ENCODE results near the gene RNF13.

RNF13 gene

DNA sequence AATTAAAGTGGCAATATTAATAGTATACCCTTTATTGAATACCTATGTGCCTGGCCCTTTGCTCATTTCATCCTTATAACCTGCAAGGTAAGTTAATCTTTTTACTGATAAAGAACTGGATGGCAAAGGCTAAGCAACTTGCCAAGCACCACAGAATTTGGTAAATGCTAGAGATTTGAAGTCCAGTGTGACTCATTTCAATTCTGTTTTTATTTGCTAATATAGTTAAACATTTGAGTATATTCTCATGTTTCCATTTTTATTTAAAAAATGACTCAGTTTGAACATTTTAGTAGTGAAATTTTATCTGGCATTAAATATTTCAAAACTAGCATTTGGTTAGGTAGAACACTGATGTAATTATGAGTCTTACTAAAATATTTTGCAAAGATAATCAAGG lies 146.4 kb downstream of the RNF13 start:
- H3K27me3 ChIP-seq (ENCODE audit: control insufficient read depth in 2 of 2, insufficient read depth in 2 of 2, low read length in 2 of 2) = no peaks in the 10 kb centered on the region
- H3K4me3 ChIP-seq (ENCODE audit: low read length in 2 of 2) = no peak overlapping the region
- peaks cover 0 to 4% of the 10 kb centered on the region in 2 donors for H3K4me1 ChIP-seq (ENCODE audit: control insufficient read depth in 2 of 2, insufficient read depth in 2 of 2, low read length in 2 of 2)
- peaks cover 0 to 2% of the 10 kb centered on the region in 2 donors for H3K36me3 ChIP-seq (ENCODE audit: control insufficient read depth in 2 of 2, insufficient read depth in 2 of 2, low read length in 2 of 2)
- H3K9me3 ChIP-seq (ENCODE audit: control insufficient read depth in 2 of 2, low read length in 2 of 2) = no peaks in the 10 kb centered on the region
- H3K27ac ChIP-seq (ENCODE audit: low read depth in 2 of 2, low read length in 2 of 2) = no peak overlapping the region
- H3K9ac ChIP-seq (ENCODE audit: low read depth in 1 of 2, low read length in 2 of 2) = no peak overlapping the region

DNA sequence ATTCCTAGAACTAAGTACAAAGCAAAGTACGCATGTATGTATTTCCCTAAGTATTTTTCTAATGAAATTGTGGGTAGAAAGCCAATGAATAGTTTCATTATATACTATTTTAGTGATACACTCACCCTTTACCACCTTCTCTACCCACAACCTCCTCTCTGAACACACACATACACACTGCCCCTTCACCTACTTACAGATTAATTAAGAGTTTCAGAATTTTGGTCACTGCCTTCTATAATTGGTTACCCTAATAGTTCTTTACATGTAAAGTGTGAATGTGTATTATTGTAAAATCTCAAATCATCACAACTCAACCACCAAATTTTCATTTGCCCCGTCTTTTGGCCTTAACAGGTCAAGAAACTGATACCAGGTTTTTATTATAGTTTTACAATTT lies 150.5 kb downstream of the RNF13 start:
- H3K4me1 ChIP-seq (ENCODE audit: control insufficient read depth in 2 of 2, insufficient read depth in 2 of 2, low read length in 2 of 2) = peaks cover 0 to 5% of the 10 kb centered on the region in 2 donors
- no peak overlapping the region for H3K4me3 ChIP-seq (ENCODE audit: low read length in 2 of 2)

DNA sequence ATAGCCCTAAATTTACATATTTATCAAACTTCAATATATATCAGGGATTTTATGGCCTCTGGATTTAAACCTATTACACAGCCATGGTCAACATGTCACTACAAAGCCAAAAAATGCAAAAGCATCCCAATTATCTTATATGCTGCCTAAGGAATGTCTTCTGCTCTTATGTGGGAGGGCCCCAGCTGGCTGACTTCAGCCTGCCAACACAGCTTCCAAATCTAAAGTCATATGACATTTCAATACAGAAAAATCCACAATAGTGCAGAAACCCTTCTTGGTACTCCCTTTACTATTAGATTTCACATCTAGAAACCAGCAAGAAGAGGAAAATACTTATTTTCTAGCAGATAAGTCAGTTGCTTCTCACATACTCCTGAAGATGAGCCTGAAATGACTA lies 151.3 kb downstream of the RNF13 start:
- no peaks in the 10 kb centered on the region for H3K27me3 ChIP-seq (ENCODE audit: control insufficient read depth in 2 of 2, insufficient read depth in 2 of 2, low read length in 2 of 2)
- no peak overlapping the region for H3K9ac ChIP-seq (ENCODE audit: low read depth in 1 of 2, low read length in 2 of 2)
- no peaks in the 10 kb centered on the region for H3K9me3 ChIP-seq (ENCODE audit: control insufficient read depth in 2 of 2, low read length in 2 of 2)
- no peak overlapping the region for H3K27ac ChIP-seq (ENCODE audit: low read depth in 2 of 2, low read length in 2 of 2)
- no peak overlapping the region for H3K4me3 ChIP-seq (ENCODE audit: low read length in 2 of 2)
- peaks cover 0 to 9% of the 10 kb centered on the region in 2 donors for H3K4me1 ChIP-seq (ENCODE audit: control insufficient read depth in 2 of 2, insufficient read depth in 2 of 2, low read length in 2 of 2)
- peaks cover 0 to 5% of the 10 kb centered on the region in 2 donors for H3K36me3 ChIP-seq (ENCODE audit: control insufficient read depth in 2 of 2, insufficient read depth in 2 of 2, low read length in 2 of 2)

More for the DNA sequence above, 150.5 kb downstream of the RNF13 start:
- peaks cover 0 to 5% of the 10 kb centered on the region in 2 donors for H3K36me3 ChIP-seq (ENCODE audit: control insufficient read depth in 2 of 2, insufficient read depth in 2 of 2, low read length in 2 of 2)
- H3K9ac ChIP-seq (ENCODE audit: low read depth in 1 of 2, low read length in 2 of 2) = no peak overlapping the region
- no peaks in the 10 kb centered on the region for H3K27me3 ChIP-seq (ENCODE audit: control insufficient read depth in 2 of 2, insufficient read depth in 2 of 2, low read length in 2 of 2)
- no peaks in the 10 kb centered on the region for H3K9me3 ChIP-seq (ENCODE audit: control insufficient read depth in 2 of 2, low read length in 2 of 2)
- no peak overlapping the region for H3K27ac ChIP-seq (ENCODE audit: low read depth in 2 of 2, low read length in 2 of 2)

DNA sequence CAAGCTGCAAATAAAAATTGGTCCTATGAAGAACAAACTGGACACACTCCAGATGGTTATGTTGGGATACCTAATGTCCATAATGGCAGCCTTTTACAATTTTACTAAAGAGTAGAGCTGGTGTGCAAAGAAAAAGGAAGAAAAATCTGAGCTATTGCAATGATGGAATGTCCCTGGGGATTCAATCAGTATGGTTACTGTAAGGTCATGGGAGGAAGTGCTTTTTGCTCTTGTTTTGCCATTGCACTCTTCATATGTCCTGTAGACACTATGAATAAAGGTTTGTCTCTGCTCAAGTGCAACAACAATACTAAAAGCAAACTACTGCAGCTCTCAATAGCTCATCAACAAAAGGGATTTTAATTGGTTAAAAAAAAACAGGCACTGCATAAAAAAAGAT lies 152.3 kb downstream of the RNF13 start:
- Histone ChIP-seq H3K4me3 (ENCODE audit: low read length in 2 of 2) (no peak overlapping the region), H3K9me3 (ENCODE audit: control insufficient read depth in 2 of 2, low read length in 2 of 2) (no peaks in the 10 kb centered on the region), H3K36me3 (ENCODE audit: control insufficient read depth in 2 of 2, insufficient read depth in 2 of 2, low read length in 2 of 2) (peaks cover 0 to 5% of the 10 kb centered on the region in 2 donors), H3K4me1 (ENCODE audit: control insufficient read depth in 2 of 2, insufficient read depth in 2 of 2, low read length in 2 of 2) (peaks cover 0 to 13% of the 10 kb centered on the region in 2 donors), H3K9ac (ENCODE audit: low read depth in 1 of 2, low read length in 2 of 2) (no peak overlapping the region), H3K27ac (ENCODE audit: low read depth in 2 of 2, low read length in 2 of 2) (no peak overlapping the region), H3K27me3 (ENCODE audit: control insufficient read depth in 2 of 2, insufficient read depth in 2 of 2, low read length in 2 of 2) (no peaks in the 10 kb centered on the region)

DNA sequence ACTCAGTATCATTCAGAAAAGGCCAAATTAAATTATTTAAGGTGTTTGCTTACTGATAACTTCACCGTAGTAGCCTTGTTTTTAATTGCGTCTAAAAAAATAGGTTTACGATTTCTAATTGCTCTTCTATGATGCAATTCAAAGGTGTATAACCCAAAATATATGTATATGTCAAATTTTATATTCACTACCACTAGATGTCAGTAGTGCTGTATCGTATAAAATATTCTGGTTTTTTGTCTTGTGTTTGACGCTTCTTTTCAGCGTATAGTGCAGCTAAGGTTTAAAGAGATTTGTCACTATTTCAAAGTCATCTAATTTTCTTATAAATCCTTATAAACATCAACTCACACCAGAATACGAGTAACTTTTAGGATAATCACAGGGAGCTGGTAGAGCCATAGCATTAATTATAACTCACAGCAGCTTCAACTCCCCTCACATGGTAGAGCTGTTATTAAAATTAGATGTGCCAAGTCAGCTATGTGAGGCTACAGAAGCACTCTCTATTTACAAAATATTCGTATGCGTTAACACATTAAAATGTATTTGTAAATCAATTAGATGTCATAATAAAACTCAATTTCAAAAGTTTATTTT lies 154.2 kb downstream of the RNF13 start:
- H3K27ac ChIP-seq (ENCODE audit: low read depth in 2 of 2, low read length in 2 of 2) = no peak overlapping the region

DNA sequence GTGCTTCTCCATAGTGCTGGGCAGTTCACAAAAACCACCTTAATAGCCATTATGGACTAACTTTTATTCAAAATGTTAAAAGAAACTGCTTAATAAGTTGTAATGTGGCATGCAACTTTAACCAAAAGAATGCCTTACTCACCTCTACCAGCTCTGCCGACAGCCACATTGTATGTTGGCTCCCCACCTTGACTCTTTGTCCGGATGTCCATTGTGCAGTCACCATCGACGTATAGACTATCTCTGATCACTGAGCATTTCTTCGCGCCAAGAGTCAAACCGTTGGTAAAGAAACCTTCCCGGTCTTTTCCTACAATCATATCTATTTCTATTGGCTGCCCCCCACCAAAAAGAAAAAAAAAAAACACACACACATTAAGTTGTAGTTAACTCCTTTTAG lies 155.2 kb downstream of the RNF13 start:
- peaks cover 0 to 5% of the 10 kb centered on the region in 2 donors for H3K36me3 ChIP-seq (ENCODE audit: control insufficient read depth in 2 of 2, insufficient read depth in 2 of 2, low read length in 2 of 2)
- no peaks in the 10 kb centered on the region for H3K27me3 ChIP-seq (ENCODE audit: control insufficient read depth in 2 of 2, insufficient read depth in 2 of 2, low read length in 2 of 2)
- H3K4me3 ChIP-seq (ENCODE audit: low read length in 2 of 2) = no peak overlapping the region
- no peak overlapping the region for H3K27ac ChIP-seq (ENCODE audit: low read depth in 2 of 2, low read length in 2 of 2)
- H3K9ac ChIP-seq (ENCODE audit: low read depth in 1 of 2, low read length in 2 of 2) = no peak overlapping the region
- peaks cover 3 to 16% of the 10 kb centered on the region in 2 donors for H3K4me1 ChIP-seq (ENCODE audit: control insufficient read depth in 2 of 2, insufficient read depth in 2 of 2, low read length in 2 of 2)
- no peaks in the 10 kb centered on the region for H3K9me3 ChIP-seq (ENCODE audit: control insufficient read depth in 2 of 2, low read length in 2 of 2)

More for the DNA sequence above, 154.2 kb downstream of the RNF13 start:
- H3K9me3 ChIP-seq (ENCODE audit: control insufficient read depth in 2 of 2, low read length in 2 of 2) = no peaks in the 10 kb centered on the region
- no peak overlapping the region for H3K9ac ChIP-seq (ENCODE audit: low read depth in 1 of 2, low read length in 2 of 2)
- peaks cover 3 to 16% of the 10 kb centered on the region in 2 donors for H3K4me1 ChIP-seq (ENCODE audit: control insufficient read depth in 2 of 2, insufficient read depth in 2 of 2, low read length in 2 of 2)
- peaks cover 0 to 5% of the 10 kb centered on the region in 2 donors for H3K36me3 ChIP-seq (ENCODE audit: control insufficient read depth in 2 of 2, insufficient read depth in 2 of 2, low read length in 2 of 2)
- H3K4me3 ChIP-seq (ENCODE audit: low read length in 2 of 2) = no peak overlapping the region
- H3K27me3 ChIP-seq (ENCODE audit: control insufficient read depth in 2 of 2, insufficient read depth in 2 of 2, low read length in 2 of 2) = no peaks in the 10 kb centered on the region

DNA sequence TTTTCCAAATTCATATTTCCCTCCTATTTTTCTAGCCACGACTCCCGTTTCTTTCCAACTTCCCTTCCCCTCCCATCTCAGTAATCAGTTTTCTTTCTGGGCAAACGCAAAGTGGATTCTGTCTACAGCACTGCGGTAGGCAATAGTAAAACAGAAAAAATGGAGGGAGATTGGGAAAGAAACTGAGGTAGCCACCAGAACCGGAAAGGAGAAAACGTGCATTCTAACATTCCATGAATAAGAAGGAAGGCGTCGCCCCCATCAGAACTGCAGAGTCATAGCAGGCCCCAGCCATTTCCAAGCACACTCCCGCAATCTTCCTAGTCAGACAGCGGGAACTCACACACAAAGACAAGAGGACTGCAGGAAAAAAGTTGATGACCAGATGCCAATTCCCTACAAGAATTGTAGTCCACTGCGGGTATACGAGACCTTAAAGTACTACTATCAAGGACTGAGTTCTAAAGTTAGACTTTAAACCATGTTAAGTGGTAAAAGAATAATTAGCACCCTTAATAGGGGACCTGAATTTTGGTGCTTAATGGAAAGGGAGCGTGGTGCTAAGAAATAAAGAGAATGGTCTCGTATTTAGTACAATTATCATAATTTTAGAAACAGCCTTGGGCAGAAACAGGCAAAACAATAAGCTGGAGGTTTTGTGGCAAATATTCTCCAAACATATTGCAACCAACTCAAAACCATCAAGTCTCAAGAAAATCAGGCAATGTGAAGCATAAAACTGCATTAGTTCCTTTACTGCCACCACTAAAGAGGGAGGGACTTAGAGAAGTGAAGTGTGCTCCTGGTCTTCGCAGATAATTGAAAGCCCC lies 156.3 kb downstream of the RNF13 start:
- Histone ChIP-seq H3K4me3 (ENCODE audit: low read length in 2 of 2) (peak overlapping the region; percentile 81 to 89), H3K27ac (ENCODE audit: low read depth in 2 of 2, low read length in 2 of 2) (no peak overlapping the region), H3K36me3 (ENCODE audit: control insufficient read depth in 2 of 2, insufficient read depth in 2 of 2, low read length in 2 of 2) (peaks cover 0 to 3% of the 10 kb centered on the region in 2 donors), H3K4me1 (ENCODE audit: control insufficient read depth in 2 of 2, insufficient read depth in 2 of 2, low read length in 2 of 2) (peaks cover 3 to 16% of the 10 kb centered on the region in 2 donors), H3K27me3 (ENCODE audit: control insufficient read depth in 2 of 2, insufficient read depth in 2 of 2, low read length in 2 of 2) (no peaks in the 10 kb centered on the region), H3K9ac (ENCODE audit: low read depth in 1 of 2, low read length in 2 of 2) (peak overlapping the region; percentile 10 to 71), H3K9me3 (ENCODE audit: control insufficient read depth in 2 of 2, low read length in 2 of 2) (no peaks in the 10 kb centered on the region)

DNA sequence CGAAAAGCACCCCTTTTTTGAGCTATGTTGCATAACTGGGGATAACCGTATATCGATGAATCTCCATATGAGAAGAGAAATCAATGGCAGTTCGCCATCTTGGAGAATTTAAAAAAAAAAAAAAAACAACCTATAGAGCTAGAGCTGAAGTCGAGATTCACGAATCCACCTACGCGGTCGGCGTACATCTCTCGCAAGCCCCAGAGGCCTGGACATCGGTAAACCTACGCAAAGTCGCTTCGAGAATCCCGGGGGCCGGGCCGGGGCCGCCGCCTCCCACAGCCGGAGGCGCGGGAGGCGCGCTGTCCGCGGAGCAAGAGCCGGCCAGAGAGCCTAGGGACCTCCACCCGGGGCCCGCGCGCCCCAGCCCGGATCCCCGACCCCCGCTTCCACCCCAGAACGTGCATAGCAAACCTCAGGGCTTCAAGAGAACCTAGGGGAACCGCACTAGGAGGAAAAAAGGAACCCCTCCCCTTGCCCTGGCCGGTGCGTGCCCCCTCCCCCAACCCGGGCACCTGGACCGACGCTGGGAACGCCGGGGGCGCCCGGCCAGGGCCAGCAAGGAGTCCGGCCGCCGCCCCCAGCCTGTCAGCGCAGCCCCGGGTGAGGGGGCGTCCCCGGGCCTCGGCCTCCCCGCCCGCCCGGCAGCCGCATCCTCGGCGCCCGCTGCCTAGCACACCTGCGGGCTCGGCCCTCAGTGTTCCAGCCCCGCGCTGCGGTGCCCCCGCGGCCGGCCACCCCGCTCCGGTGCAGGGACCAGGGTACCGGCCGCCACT lies 157.1 kb downstream of the RNF13 start:
- peak overlapping the region; percentile 81 to 89 for H3K4me3 ChIP-seq (ENCODE audit: low read length in 2 of 2)
- peaks cover 0 to 3% of the 10 kb centered on the region in 2 donors for H3K36me3 ChIP-seq (ENCODE audit: control insufficient read depth in 2 of 2, insufficient read depth in 2 of 2, low read length in 2 of 2)
- H3K9ac ChIP-seq (ENCODE audit: low read depth in 1 of 2, low read length in 2 of 2) = peak overlapping the region; percentile 53 to 71
- H3K27ac ChIP-seq (ENCODE audit: low read depth in 2 of 2, low read length in 2 of 2) = peak overlapping the region; percentile 61 to 82
- H3K4me1 ChIP-seq (ENCODE audit: control insufficient read depth in 2 of 2, insufficient read depth in 2 of 2, low read length in 2 of 2) = peaks cover 3 to 16% of the 10 kb centered on the region in 2 donors
- no peaks in the 10 kb centered on the region for H3K27me3 ChIP-seq (ENCODE audit: control insufficient read depth in 2 of 2, insufficient read depth in 2 of 2, low read length in 2 of 2)
- H3K9me3 ChIP-seq (ENCODE audit: control insufficient read depth in 2 of 2, low read length in 2 of 2) = no peaks in the 10 kb centered on the region

DNA sequence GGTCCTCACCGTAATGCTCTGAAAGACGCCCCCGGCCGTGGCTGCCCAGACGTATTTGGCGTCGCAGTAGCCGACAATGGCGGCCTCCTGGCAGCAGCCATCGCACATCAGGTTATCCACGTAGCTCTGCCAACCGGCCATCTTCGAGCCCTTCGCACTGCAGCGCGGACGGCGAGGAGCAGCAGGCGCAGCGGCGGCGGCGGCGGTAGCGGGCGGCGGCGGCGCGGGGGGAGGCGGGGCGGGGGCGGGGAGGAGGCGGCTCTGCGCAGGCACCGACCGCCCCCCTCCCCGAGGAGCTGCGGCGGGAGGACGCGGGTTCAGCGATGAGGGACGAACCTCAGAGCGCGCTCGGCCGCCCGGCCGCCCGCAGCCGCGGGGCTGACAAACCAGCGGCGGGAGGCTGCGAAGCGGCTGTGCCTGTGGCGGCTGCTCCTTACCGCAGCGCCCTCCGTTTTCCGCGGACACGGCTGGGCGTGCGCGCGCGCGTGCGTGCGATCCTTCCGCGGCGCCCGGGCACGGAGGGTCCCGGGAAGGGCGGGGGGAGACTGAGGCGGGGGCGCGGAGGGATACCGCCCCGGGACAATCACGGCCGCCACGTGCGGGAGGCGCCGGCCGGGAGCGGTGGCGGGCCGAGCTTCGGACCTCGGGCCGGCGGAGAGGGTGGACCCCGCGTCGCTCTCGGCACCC lies 157.8 kb downstream of the RNF13 start, which contains the start of gene PFN2:
PFN2 (minus strand) TSS at position 180 of the 687 bp plus-strand sequence; CDS start at position 141, 39 bp downstream.
- Histone ChIP-seq H3K27me3 (ENCODE audit: control insufficient read depth in 2 of 2, insufficient read depth in 2 of 2, low read length in 2 of 2) (no peaks in the 10 kb centered on the region), H3K9me3 (ENCODE audit: control insufficient read depth in 2 of 2, low read length in 2 of 2) (no peaks in the 10 kb centered on the region), H3K4me1 (ENCODE audit: control insufficient read depth in 2 of 2, insufficient read depth in 2 of 2, low read length in 2 of 2) (peaks cover 3 to 16% of the 10 kb centered on the region in 2 donors), H3K27ac (ENCODE audit: low read depth in 2 of 2, low read length in 2 of 2) (peak within 1 kb of the TSS; percentile 78 to 82), H3K9ac (ENCODE audit: low read depth in 1 of 2, low read length in 2 of 2) (peak within 1 kb of the TSS; percentile 71 to 72), H3K36me3 (ENCODE audit: control insufficient read depth in 2 of 2, insufficient read depth in 2 of 2, low read length in 2 of 2) (peaks cover 0 to 3% of the 10 kb centered on the region in 2 donors), H3K4me3 (ENCODE audit: low read length in 2 of 2) (peak within 1 kb of the TSS; percentile 81 to 89)

Measured in mucosa of rectum (tissue), 2 donors.